Left renal cortex interstitium (tissue), 4 donors: ENCODE measurements around the gene RPL27A. TPM values are rescaled to one million over a fixed set of nuclear protein-coding genes. Genes with fewer than 3 reads are reported as not detected.
"Not testable (repeated sequence)": the region's sequence is repeated elsewhere in the genome, so short reads cannot be mapped to it uniquely, and the experiment has no call there.

ENCODE experiments used
- DNase-seq, 4 donors: peaks; one replicate each; pipeline ENCODE4 v3.0.0-alpha.2; 2013; ENCODE audit warnings: low read depth in 4 of 4, low spot score in 2 of 4, missing footprints in 1 of 4
- polyA plus RNA-seq, 4 donors: library from polyadenylated mRNA; unstranded; fragments of 120-200 nt; gene quantifications; one replicate each; pipeline ENCODE4 v1.2.1, GENCODE V29; 2013; ENCODE audit not compliant: insufficient read length in 4 of 4

Gene RPL27A
- 1,000 to 10,000 TPM; 1,860 to 2,614 (median 2,200) TPM for polyA plus RNA-seq

- DNase-seq: peak; percentile 88 to 95 (median 91)
These were observed at the start of gene RPL27A, which contains the start of gene TRIM66 for GRCh38 chr11:8682303-8683114. RPL27A (plus strand) TSS chr11:8682792; CDS start chr11:8682814, 22 bp downstream. TRIM66 (minus strand) TSS chr11:8682665; CDS start chr11:8672274, 10,391 bp downstream.

DNA sequence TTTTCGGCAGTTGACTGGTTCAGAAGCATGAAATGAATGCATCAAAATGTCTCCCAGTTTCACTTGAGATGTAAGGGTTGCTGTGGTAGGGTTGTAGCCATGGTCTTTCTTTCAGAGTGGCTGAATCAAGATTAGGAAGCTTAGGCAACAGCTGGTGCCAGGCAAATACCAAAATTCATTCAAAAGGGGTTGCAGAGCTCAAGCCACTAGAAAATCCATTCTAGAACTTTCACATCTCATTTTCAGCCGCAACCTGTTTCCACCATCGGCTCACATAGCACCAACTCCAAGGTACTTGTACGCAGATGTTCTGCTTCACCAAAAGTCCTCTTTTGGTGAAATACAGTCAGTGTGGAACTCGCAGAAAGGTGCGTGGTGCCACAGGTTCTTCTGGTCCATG lies 48.1 kb upstream of the RPL27A start:
- no peak for DNase-seq

DNA sequence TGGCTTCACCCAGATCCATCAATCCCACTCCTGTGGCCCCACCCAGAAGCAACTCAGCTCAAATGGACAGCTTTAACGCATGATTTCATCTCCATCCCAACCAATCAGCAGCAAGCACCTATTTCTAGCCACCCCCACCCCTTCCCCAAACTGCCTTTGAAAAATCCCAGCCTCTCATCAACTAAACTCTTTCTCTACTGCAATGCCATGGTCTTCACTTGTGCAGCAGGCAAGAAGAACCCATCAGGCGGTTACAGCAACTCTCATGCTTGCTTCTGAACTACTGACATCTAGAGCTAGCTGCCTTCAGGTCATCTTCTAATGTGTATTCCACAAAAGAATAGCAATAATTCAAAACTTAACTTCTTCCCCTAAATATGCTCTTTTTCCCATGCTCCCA lies 46.5 kb upstream of the RPL27A start:
- no peak for DNase-seq

- DNase-seq: no peak
These were observed 44.3 kb upstream of the RPL27A start for GRCh38 chr11:8638300-8638699.

DNA sequence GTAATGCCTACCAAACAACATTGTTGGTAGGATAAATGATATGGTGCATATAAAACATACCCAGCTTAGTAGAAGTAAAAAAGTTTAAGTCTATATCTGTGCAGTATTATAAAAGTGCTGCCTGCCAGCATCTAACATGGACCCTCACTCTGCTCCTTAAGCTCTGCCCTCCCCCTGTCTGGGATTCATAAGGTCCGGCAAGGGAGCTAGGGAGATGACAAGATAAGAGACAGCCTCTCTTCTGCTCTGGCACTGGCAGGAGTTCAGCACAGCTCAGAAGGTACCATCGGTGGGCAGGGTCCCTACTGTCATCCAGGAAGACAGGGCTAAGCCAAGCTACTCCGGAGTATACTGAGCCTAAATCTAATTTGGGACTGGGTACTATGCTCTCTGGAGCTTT lies 42.9 kb upstream of the RPL27A start:
- DNase-seq: no peak

DNA sequence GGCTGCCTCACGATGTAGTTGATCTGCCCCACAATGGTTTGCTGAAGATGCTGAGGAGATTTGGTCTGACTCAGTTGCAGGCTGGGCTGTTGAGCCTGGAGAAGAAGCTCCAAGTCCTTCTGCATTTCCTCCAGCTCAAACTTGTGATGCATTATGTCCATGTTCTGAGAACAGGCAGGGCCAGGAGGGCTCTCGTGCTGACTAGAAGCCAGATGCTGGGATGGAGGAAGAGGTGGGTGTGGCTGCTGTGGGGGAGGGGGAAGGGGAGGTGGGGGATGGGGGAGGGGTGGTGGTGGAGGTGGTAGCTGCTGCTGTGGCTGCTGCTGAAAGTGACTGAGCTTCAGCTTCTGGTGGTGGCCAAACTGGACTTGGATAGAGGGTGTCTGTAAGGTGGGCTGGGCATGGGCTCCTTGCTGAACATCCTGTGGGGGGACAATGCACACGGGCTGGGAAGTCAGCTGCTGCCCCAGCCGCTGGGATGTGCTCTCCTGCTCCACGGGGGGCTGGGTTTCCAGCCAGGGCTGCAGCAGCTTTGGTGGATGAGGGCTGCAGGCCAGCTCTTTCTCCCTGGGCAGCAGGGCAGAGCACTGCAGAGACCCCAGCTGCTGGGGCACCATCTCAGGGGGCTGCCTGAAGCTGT lies 42.2 kb upstream of the RPL27A start:
- DNase-seq: no peak

GRCh38 chr11:8641332-8641731 lies 41.3 kb upstream of the RPL27A start:
- DNase-seq: no peak

- DNase-seq: peak; percentile 18 to 44 (median 34)
These were observed 40.3 kb upstream of the RPL27A start for GRCh38 chr11:8642196-8642841.

GRCh38 chr11:8646873-8647272 lies 35.7 kb upstream of the RPL27A start:
- DNase-seq: no peak

DNA sequence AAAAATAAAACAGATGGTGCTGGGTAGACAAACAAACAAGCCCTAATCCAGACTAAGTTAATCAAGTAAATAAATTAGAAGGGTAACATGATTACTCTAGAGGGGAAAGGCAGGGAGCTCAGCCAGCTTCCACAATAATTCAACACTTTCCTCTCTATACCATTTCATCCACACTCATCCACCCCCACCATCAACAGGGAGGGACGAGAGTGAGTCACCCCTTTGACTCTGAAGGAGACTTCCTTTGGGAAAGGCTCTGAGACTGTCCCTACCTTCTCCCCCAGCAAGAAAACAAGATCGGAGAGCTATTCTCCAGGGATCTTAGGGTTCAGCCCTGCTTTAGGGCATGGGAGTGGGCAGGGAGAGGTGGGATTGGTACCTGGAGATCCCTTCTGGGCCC lies 33.2 kb upstream of the RPL27A start:
- no peak for DNase-seq

DNA sequence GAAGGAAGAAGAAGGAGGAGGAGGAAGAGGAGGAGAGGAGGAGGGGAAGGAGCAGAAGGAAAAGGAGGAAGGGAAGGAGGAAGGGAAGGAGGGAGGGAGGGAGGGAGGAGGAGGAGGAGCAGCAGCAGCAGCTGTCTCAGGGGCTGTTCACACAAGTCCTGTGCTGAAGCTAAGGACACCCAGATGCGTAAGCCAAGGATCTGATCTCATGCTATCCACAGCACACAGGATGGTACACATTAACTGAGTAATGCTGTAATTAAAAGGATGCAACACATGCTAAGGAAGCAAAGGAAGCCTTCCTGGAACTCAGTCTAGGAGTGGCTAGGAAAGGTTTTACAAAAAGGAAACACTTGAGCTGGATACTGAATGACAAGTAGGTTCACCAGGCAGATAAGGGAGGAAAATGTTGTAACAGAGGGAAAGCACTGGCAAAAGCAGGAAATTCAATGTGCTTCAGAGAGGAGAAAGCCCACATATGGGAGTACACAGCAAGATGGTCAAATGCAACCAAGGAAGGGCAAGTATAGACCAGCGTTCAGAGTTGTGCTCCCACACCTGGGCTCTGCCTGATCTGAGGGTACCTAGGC lies 32.1 kb upstream of the RPL27A start:
- DNase-seq: no peak

- no peak for DNase-seq
These were observed 30.5 kb upstream of the RPL27A start for GRCh38 chr11:8652140-8652539.

GRCh38 chr11:8654503-8654902 lies 28.1 kb upstream of the RPL27A start:
- DNase-seq: no peak

- DNase-seq: no peak
These were observed 26.3 kb upstream of the RPL27A start for GRCh38 chr11:8656291-8656690.

DNA sequence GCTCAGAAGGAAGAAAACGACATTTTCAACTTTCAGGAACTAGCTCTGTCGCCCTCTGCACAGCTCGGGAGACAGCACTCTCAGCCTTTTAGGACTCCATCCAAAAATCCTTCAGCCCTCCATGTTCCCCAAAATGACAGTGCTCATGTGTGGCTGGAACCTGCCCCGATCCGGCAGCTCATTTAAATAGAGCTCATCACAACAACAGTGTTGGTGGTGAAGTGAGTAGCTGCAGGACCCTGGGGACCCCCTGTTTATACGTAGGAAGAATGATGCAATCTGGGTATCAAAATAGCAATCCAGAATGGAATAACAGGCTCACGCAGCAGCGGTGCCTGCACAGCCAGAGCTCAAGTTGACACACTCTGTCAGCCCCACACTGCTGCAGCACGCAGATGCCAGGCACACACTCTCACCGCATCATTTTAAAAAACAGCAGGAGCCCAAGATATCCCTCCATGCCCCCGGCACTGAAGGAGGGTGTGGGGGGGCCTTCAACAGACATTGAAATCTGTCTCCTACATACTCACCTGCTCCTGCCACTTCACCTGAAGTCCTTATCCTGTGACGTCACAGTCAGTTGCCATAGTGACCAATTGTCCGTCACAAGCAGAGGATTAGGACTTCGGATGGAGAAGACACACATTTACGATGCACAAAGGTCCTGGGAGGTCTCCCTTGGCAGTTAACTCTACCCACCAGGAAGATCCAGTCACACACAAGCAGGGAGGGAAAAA lies 24.1 kb upstream of the RPL27A start:
- no peak for DNase-seq

- no peak for DNase-seq
These were observed 21.4 kb upstream of the RPL27A start for GRCh38 chr11:8661001-8661795.

GRCh38 chr11:8665222-8665621 lies 17.4 kb upstream of the RPL27A start:
- DNase-seq: no peak

DNA sequence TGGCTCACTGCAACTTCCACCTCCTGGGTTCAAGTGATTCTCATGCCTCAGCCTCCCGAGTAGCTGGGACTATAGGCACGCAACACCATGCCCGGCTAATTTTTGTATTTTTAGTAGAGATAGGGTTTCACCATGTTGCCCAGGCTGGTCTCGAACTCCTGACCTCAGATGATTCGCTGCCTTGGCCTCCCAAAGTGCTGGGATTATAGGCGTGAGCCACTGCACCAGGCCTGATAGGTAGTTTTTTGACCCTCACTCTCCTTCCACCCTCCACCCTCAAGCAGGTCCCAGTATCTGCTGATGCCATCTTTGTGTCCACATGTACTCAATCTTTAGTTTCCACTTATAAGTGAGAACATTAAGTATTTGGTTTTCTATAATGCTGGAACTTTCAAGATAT lies 12.5 kb upstream of the RPL27A start:
- not testable (repeated sequence) for DNase-seq

- DNase-seq: peak in 3 of 4 donors; percentile 48 to 67 (median 59)
These were observed 11.4 kb upstream of the RPL27A start for GRCh38 chr11:8671193-8671612.
